HepG2 (cell line): ENCODE data around the gene MARCHF6. TPM values are rescaled to one million over a fixed set of nuclear protein-coding genes. Genes with fewer than 3 reads are reported as not detected.
A peak's percentile ranks its signal among the peaks of the same experiment; 100 is the strongest.

ENCODE experiments used
- DNMT3B ChIP-seq: conservative IDR thresholded peaks from 2 replicates; pipeline ENCODE4 v1.6.1; 2016; ENCODE audit warnings: missing biosample characterization, control low read depth
- EP300 ChIP-seq, 3 experiments: sonication (generic) in 1 of 3; formaldehyde crosslinking in 1 of 3; IDR thresholded peaks; 2 replicates each; pipeline versions ENCODE4 v1.5.1 to v1.6.1; 2011 to 2020; ENCODE audit warnings: low read depth in 2 of 3, low read length in 2 of 3, borderline replicate concordance in 1 of 3, improper control_type of control experiment in 1 of 3, mild to moderate bottlenecking in 1 of 3, missing genetic modification reagents in 1 of 3, moderate library complexity in 1 of 3
- FOXA3 ChIP-seq: IDR thresholded peaks from 2 replicates; pipeline ENCODE4 v1.6.1; 2016; ENCODE audit warnings: missing genetic modification reagents, missing compliant biosample characterization
- HNF1B ChIP-seq: sonication (generic); formaldehyde crosslinking; IDR thresholded peaks from 2 replicates; pipeline ENCODE4 v1.5.1; 2020; ENCODE audit warnings: mild to moderate bottlenecking, moderate library complexity, missing genetic modification reagents
- TFDP1 ChIP-seq: IDR thresholded peaks from 2 replicates; pipeline ENCODE4 v1.6.1; 2016; ENCODE audit warnings: missing compliant biosample characterization, missing genetic modification reagents, borderline replicate concordance
- THRA ChIP-seq: sonication (generic); formaldehyde crosslinking; IDR thresholded peaks from 2 replicates; pipeline ENCODE4 v1.4.0; 2020; ENCODE audit warnings: missing genetic modification reagents, borderline replicate concordance
- YEATS4 ChIP-seq: sonication (generic); formaldehyde crosslinking; IDR thresholded peaks from 2 replicates; pipeline ENCODE4 v1.4.0; 2020; ENCODE audit warnings: missing genetic modification reagents, borderline replicate concordance
- ZBTB46 ChIP-seq: sonication (generic); formaldehyde crosslinking; IDR thresholded peaks from 2 replicates; pipeline ENCODE4 v1.4.0; 2020; ENCODE audit warnings: mild to moderate bottlenecking, missing genetic modification reagents, borderline replicate concordance
- ZFP90 ChIP-seq: sonication (generic); formaldehyde crosslinking; IDR thresholded peaks from 2 replicates; pipeline ENCODE4 v1.8.0; 2022; ENCODE audit warnings: missing genetic modification reagents, mild to moderate bottlenecking, inconsistent platforms, borderline replicate concordance
- ZNF224 ChIP-seq: sonication (generic); formaldehyde crosslinking; IDR thresholded peaks from 2 replicates; pipeline ENCODE4 v1.5.0; 2020; ENCODE audit warnings: mild to moderate bottlenecking, missing genetic modification reagents
- ZNF331 ChIP-seq: sonication (generic); formaldehyde crosslinking; IDR thresholded peaks from 2 replicates; pipeline ENCODE4 v1.4.0; 2020; ENCODE audit warnings: missing genetic modification reagents
- ZNF335 ChIP-seq: sonication (generic); formaldehyde crosslinking; IDR thresholded peaks from 2 replicates; pipeline ENCODE4 v1.4.0; 2020; ENCODE audit warnings: missing genetic modification reagents
- ZNF530 ChIP-seq: sonication (generic); formaldehyde crosslinking; IDR thresholded peaks from 2 replicates; pipeline ENCODE4 v1.5.0; 2020; ENCODE audit warnings: low read depth, mild to moderate bottlenecking, missing genetic modification reagents
- ZNF646 ChIP-seq: sonication (generic); formaldehyde crosslinking; IDR thresholded peaks from 2 replicates; pipeline ENCODE4 v1.9.0; 2021; ENCODE audit warnings: mild to moderate bottlenecking, missing genetic modification reagents
- ZSCAN12 ChIP-seq: sonication (generic); formaldehyde crosslinking; IDR thresholded peaks from 2 replicates; pipeline ENCODE4 v1.9.0; 2021; ENCODE audit warnings: mild to moderate bottlenecking, missing genetic modification reagents
- polyA plus RNA-seq, 8 experiments: library from polyadenylated mRNA; depleted of rRNA in 3 of 8; stranded (reverse) in 7 of 8; unstranded in 1 of 8; fragments of >200 nt; fragmentation: Illumina TruSeq in 4 of 8; extraction: Trizol in 4 of 8; gene quantifications; 2 replicates each; pipeline versions ENCODE4 v1.2.1 to v1.2.3, GENCODE V29; 2011 to 2016; ENCODE audit warnings: low read depth in 4 of 8, missing spikeins in 1 of 8, mixed read lengths in 1 of 8; ENCODE audit not compliant: insufficient read depth in 1 of 8
- total RNA-seq, 5 experiments: library from RNA; depleted of rRNA; stranded (reverse); fragments of >200 nt; fragmentation: Illumina TruSeq; extraction: Trizol; gene quantifications; 2 replicates each; pipeline ENCODE4 v1.2.3, GENCODE V29; 2016; ENCODE audit warnings: low read depth in 1 of 5

MARCHF6 gene
- total and polyA plus RNA-seq, 2 of the 13 experiments (the other 11 are each of a cell fraction or from before 2014, with no cell fraction given): 48.6 to 107 TPM

GRCh38 chr5:10335711-10336470 lies 17.6 kb upstream of the MARCHF6 start (continued):
- TF ChIP-seq TFDP1 (CRISPR knock-in tag) (peak; percentile 74; the same call in 1 of the 2 replicates), ZNF646 (0 out of 2 replicates have a peak, but pooled peaks have one; percentile 24), ZFP90 (no peak), YEATS4 (CRISPR knock-in tag) (no peak), FOXA3 (CRISPR knock-in tag) (peak; percentile 44), DNMT3B (CRISPR knock-in tag) (no peak), EP300 (IDR thresholded peaks at IDR 0.05; ENCODE audit: low read depth in 2 of 2, low read length in 2 of 2) (0 out of 4 replicates have a peak, but pooled peaks of 1 of the 2 experiments have one; percentile 25), EP300 (CRISPR knock-in tag; IDR thresholded peaks at IDR 0.05; ENCODE audit: borderline replicate concordance) (0 out of 2 replicates have a peak, but pooled peaks have one; percentile 12), ZBTB46 (CRISPR knock-in tag) (no peak), ZSCAN12 (CRISPR knock-in tag) (no peak), ZNF224 (CRISPR knock-in tag) (no peak), ZNF530 (CRISPR knock-in tag) (no peak), THRA (CRISPR knock-in tag) (no peak), ZNF335 (CRISPR knock-in tag) (no peak), HNF1B (CRISPR knock-in tag) (no peak), ZNF331 (CRISPR knock-in tag) (peak; percentile 57; the same call in 1 of the 2 replicates)
